T-cell (primary cell): ENCODE measurements around the gene LIN9. TPM values are rescaled to one million over a fixed set of nuclear protein-coding genes. Genes with fewer than 3 reads are reported as not detected.

ENCODE experiments used
- ATAC-seq, 4 experiments: fragments of 200-7000 bp in 3 of 4; fragments of 150-1000 bp in 1 of 4; cut with Tn5 transposase; replicated peaks in 1 of 4; 1 replicate in 3 of 4; 2 replicates in 1 of 4; pipeline ENCODE4 v1.10.0; 2021; ENCODE audit warnings: moderate library complexity in 3 of 4, mild to moderate bottlenecking in 2 of 4, moderate number of reproducible peaks in 1 of 4
- CTCF ChIA-PET, 2 donors: fragments of 300-600 bp; sonication (Branson Sonifier 250); formaldehyde crosslinking; loops; one replicate each; lab custom pipeline; 2022; ENCODE audit warnings: antibody characterized with exemption in 2 of 2; lab: Charles Lee
- POLR2A ChIA-PET, 2 donors: fragments of 300-600 bp; sonication (Branson Sonifier 250); formaldehyde crosslinking; loops; one replicate each; lab custom pipeline; 2022; ENCODE audit warnings: antibody characterized with exemption in 2 of 2; lab: Charles Lee
- DNase-seq, 35 experiments: peaks; one replicate each; pipeline versions ENCODE4 v3.0.0 to v3.0.0-alpha.2; 2013 to 2023
- H3K27ac ChIP-seq: one replicate; pipeline ENCODE4 v1.5.1; 2013; ENCODE audit warnings: low read length
- H3K27me3 ChIP-seq, 2 experiments: replicated peaks in 1 of 2; 1 replicate in 1 of 2; 2 replicates in 1 of 2; pipeline versions ENCODE4 v1.6.1 to v1.7.0; 2013; ENCODE audit warnings: low read length in 1 of 2, mixed read lengths in 1 of 2; ENCODE audit not compliant: control insufficient read depth in 2 of 2, insufficient read depth in 2 of 2; ENCODE audit errors: extremely low read depth in 1 of 2
- H3K36me3 ChIP-seq, 2 donors: 1 replicate in 1 of 2; 2 replicates in 1 of 2; pipeline versions ENCODE4 v1.6.1 to v1.7.0; 2013; ENCODE audit warnings: low read length in 1 of 2; ENCODE audit not compliant: control insufficient read depth in 2 of 2, insufficient read depth in 1 of 2; ENCODE audit errors: extremely low read depth in 1 of 2
- H3K4me1 ChIP-seq, 2 experiments: 1 replicate in 1 of 2; 2 replicates in 1 of 2; pipeline versions ENCODE4 v1.6.1 to v1.7.0; 2013; ENCODE audit warnings: low read length in 2 of 2, mixed read lengths in 1 of 2; ENCODE audit not compliant: insufficient read depth in 2 of 2, control insufficient read depth in 1 of 2; ENCODE audit errors: extremely low read depth in 1 of 2
- H3K4me3 ChIP-seq, 2 donors: 1 replicate in 1 of 2; 2 replicates in 1 of 2; pipeline versions ENCODE4 v1.5.1 to v1.7.0; 2013; ENCODE audit warnings: mild to moderate bottlenecking in 2 of 2, low read length in 1 of 2, moderate library complexity in 1 of 2; ENCODE audit not compliant: control insufficient read depth in 1 of 2; ENCODE audit errors: extremely low read depth in 1 of 2
- H3K9me3 ChIP-seq: 2 replicates; pipeline ENCODE4 v1.7.0; 2013
- H3K27ac Mint-ChIP-seq, 2 donors: one replicate each; pipeline ENCODE4 v1.8.0; 2020 to 2021; ENCODE audit warnings: mild to moderate bottlenecking in 2 of 2, mixed read lengths in 2 of 2
- H3K27me3 Mint-ChIP-seq, 2 donors: one replicate each; pipeline ENCODE4 v1.8.0; 2021 to 2022; ENCODE audit warnings: mixed read lengths in 2 of 2
- H3K36me3 Mint-ChIP-seq: one replicate; pipeline ENCODE4 v1.8.0; 2021; ENCODE audit warnings: mixed read lengths
- H3K4me1 Mint-ChIP-seq, 3 donors: one replicate each; pipeline ENCODE4 v1.8.0; 2020 to 2022; ENCODE audit warnings: mixed read lengths in 3 of 3, mild to moderate bottlenecking in 1 of 3
- H3K4me3 Mint-ChIP-seq, 3 donors: one replicate each; pipeline ENCODE4 v1.8.0; 2020 to 2022; ENCODE audit warnings: mild to moderate bottlenecking in 3 of 3, mixed read lengths in 3 of 3, moderate library complexity in 3 of 3
- H3K9me3 Mint-ChIP-seq, 3 donors: one replicate each; pipeline ENCODE4 v1.8.0; 2020 to 2022; ENCODE audit warnings: mixed read lengths in 3 of 3
- WGBS: methylation state at CpG from one replicate; pipeline ENCODE4 v1.1.5; 2013; ENCODE audit warnings: missing lambda C conversion rate; ENCODE audit not compliant: insufficient coverage; 5-methylcytosine and 5-hydroxymethylcytosine counted together
- total RNA-seq, 35 experiments: library from RNA in 6 of 35; stranded (reverse) in 6 of 35; fragments of 120-200 nt in 1 of 35; gene quantifications; one replicate each; pipeline versions ENCODE4 v1.2.1 to v1.2.4 and lab custom pipeline; 2013 to 2026

The LIN9 gene
- total RNA-seq, 5 donors from 2014 or later (not counting 1 experiment from before 2014, with no cell fraction given): 1.6 to 7.3 (median 5.3) TPM

GRCh38 chr1:226306425-226306824, 2.5 kb downstream of the LIN9 start:
- Mint-ChIP-seq H3K9me3 (no peaks in the 10 kb centered on the region), H3K27me3 (peaks cover 0 to 14% of the 10 kb centered on the region in 2 donors), H3K36me3 (peaks cover 6% of the 10 kb centered on the region), H3K27ac (no peak overlapping the region), H3K4me3 (no peak overlapping the region), H3K4me1 (peaks cover 21 to 35% (median 25%) of the 10 kb centered on the region in 3 donors)
- WGBS: no CpG with 5 or more reads among the region's 2 CpGs
- Histone ChIP-seq H3K4me1 (peaks cover 11 to 14% of the 10 kb centered on the region in 2 experiments), H3K36me3 (no peaks in the 10 kb centered on the region), H3K27me3 (peaks cover 0 to 5% of the 10 kb centered on the region in 2 experiments), H3K4me3 (no peak overlapping the region), H3K9me3 (no peaks in the 10 kb centered on the region), H3K27ac (no peak overlapping the region)
- ChIA-PET POLR2A (interaction anchor here (0.5 to 0.6 kb wide), 2 partner anchors 700 to 1894 kb away, joined by 3 read pairs; no protein-coding TSS in a partner anchor), CTCF (no interaction called here)
- ATAC-seq: no peak
- no peak for DNase-seq

- no peak overlapping the region for H3K4me3 Mint-ChIP-seq
- H3K4me3 ChIP-seq: no peak overlapping the region
- H3K27me3 ChIP-seq: peaks cover 0 to 5% of the 10 kb centered on the region in 2 experiments
- H3K27ac ChIP-seq: no peak overlapping the region
- H3K36me3 ChIP-seq: peaks cover 0 to under 1% of the 10 kb centered on the region in 2 donors
- no peaks in the 10 kb centered on the region for H3K9me3 Mint-ChIP-seq
- ATAC-seq: no peak
- H3K4me1 ChIP-seq: peaks cover 11 to 14% of the 10 kb centered on the region in 2 experiments
- peaks cover 0 to 5% of the 10 kb centered on the region in 2 donors for H3K27me3 Mint-ChIP-seq
- H3K27ac Mint-ChIP-seq: no peak overlapping the region
- ChIA-PET CTCF (no interaction called here), POLR2A (no interaction called here)
- no peaks in the 10 kb centered on the region for H3K9me3 ChIP-seq
- DNase-seq: no peak
- H3K36me3 Mint-ChIP-seq: peaks cover 10% of the 10 kb centered on the region
- WGBS: no CpG with 5 or more reads among the region's 5 CpGs
- H3K4me1 Mint-ChIP-seq: peaks cover 19 to 40% (median 23%) of the 10 kb centered on the region in 3 donors
Observed at GRCh38 chr1:226305184-226305583, 3.8 kb downstream of the LIN9 start.

GRCh38 chr1:226304291-226304955, 4.5 kb downstream of the LIN9 start:
- peaks cover 12 to 40% (median 16%) of the 10 kb centered on the region in 3 donors for H3K4me1 Mint-ChIP-seq
- H3K4me3 Mint-ChIP-seq: no peak overlapping the region

GRCh38 chr1:226302731-226303130, 6.2 kb downstream of the LIN9 start:
- CTCF ChIA-PET: interaction anchor here in 1 of 2 donors (0.6 kb wide), 1 partner anchor 1130 kb away, joined by 6 read pairs; no protein-coding TSS in a partner anchor
- H3K4me3 Mint-ChIP-seq: no peak overlapping the region
- Histone ChIP-seq H3K27me3 (no peaks in the 10 kb centered on the region), H3K9me3 (no peaks in the 10 kb centered on the region), H3K36me3 (peaks cover 0 to 3% of the 10 kb centered on the region in 2 donors), H3K27ac (no peak overlapping the region), H3K4me1 (peaks cover 0 to 2% of the 10 kb centered on the region in 2 experiments), H3K4me3 (no peak overlapping the region)
- no CpG with 5 or more reads among the region's 1 CpG for WGBS
- DNase-seq: no peak
- no peak overlapping the region for H3K27ac Mint-ChIP-seq
- H3K9me3 Mint-ChIP-seq: no peaks in the 10 kb centered on the region
- ATAC-seq: no peak
- H3K27me3 Mint-ChIP-seq: no peaks in the 10 kb centered on the region
- POLR2A ChIA-PET: interaction anchor here in 1 of 2 donors (0.6 kb wide), 1 partner anchor 49 kb away, joined by 7 read pairs; no protein-coding TSS in a partner anchor
- H3K36me3 Mint-ChIP-seq: peaks cover 13% of the 10 kb centered on the region
- peaks cover 8 to 33% (median 11%) of the 10 kb centered on the region in 3 donors for H3K4me1 Mint-ChIP-seq

More at GRCh38 chr1:226304291-226304955, 4.5 kb downstream of the LIN9 start:
- Mint-ChIP-seq H3K27ac (no peak overlapping the region), H3K9me3 (no peaks in the 10 kb centered on the region), H3K36me3 (peaks cover 10% of the 10 kb centered on the region), H3K27me3 (no peaks in the 10 kb centered on the region)
- 88% methylated on average over 1 of the region's 4 CpGs for WGBS
- ATAC-seq (no peak), DNase-seq (no peak)
- ChIA-PET CTCF (no interaction called here), POLR2A (no interaction called here)
- no peaks in the 10 kb centered on the region for H3K9me3 ChIP-seq
- H3K27me3 ChIP-seq: peaks cover 0 to 2% of the 10 kb centered on the region in 2 experiments
- peaks cover 8 to 9% of the 10 kb centered on the region in 2 experiments for H3K4me1 ChIP-seq
- H3K36me3 ChIP-seq: peaks cover 0 to 3% of the 10 kb centered on the region in 2 donors
- no peak overlapping the region for H3K4me3 ChIP-seq
- H3K27ac ChIP-seq: no peak overlapping the region

GRCh38 chr1:226296911-226297310, 12.1 kb downstream of the LIN9 start:
- Histone ChIP-seq H3K27me3 (no peaks in the 10 kb centered on the region), H3K36me3 (peaks cover 3% of the 10 kb centered on the region in 2 donors), H3K27ac (no peak overlapping the region), H3K9me3 (no peaks in the 10 kb centered on the region), H3K4me3 (no peak overlapping the region), H3K4me1 (no peaks in the 10 kb centered on the region)
- POLR2A ChIA-PET: no interaction called here
- Mint-ChIP-seq H3K9me3 (no peaks in the 10 kb centered on the region), H3K4me3 (no peak overlapping the region), H3K27me3 (no peaks in the 10 kb centered on the region), H3K27ac (no peak overlapping the region), H3K4me1 (peaks cover 0 to 5% (median 0%) of the 10 kb centered on the region in 3 donors), H3K36me3 (peaks cover 34% of the 10 kb centered on the region)
- CTCF ChIA-PET: no interaction called here
- DNase-seq (no peak), ATAC-seq (no peak)
- WGBS: 100% methylated on average over 2 of the region's 5 CpGs

- Mint-ChIP-seq H3K4me3 (no peak overlapping the region), H3K27ac (no peak overlapping the region), H3K27me3 (no peaks in the 10 kb centered on the region), H3K36me3 (peaks cover 30% of the 10 kb centered on the region), H3K4me1 (no peaks in the 10 kb centered on the region), H3K9me3 (no peaks in the 10 kb centered on the region)
- H3K4me3 ChIP-seq: no peak overlapping the region
- CTCF ChIA-PET: no interaction called here
- H3K9me3 ChIP-seq: no peaks in the 10 kb centered on the region
- H3K4me1 ChIP-seq: no peaks in the 10 kb centered on the region
- H3K36me3 ChIP-seq: peaks cover 0 to 3% of the 10 kb centered on the region in 2 donors
- H3K27ac ChIP-seq: no peak overlapping the region
- ATAC-seq (no peak), DNase-seq (no peak)
- WGBS: 100% methylated on average over 1 of the region's 4 CpGs
- POLR2A ChIA-PET: interaction anchor here in 1 of 2 donors (0.5 kb wide), 1 partner anchor 18 kb away, joined by 4 read pairs; no protein-coding TSS in a partner anchor
- no peaks in the 10 kb centered on the region for H3K27me3 ChIP-seq
Observed at GRCh38 chr1:226293553-226293920, 15.4 kb downstream of the LIN9 start.
